GM19438 (cell line): Measurements from ENCODE around the gene LILRA5.
"Not testable (repeated sequence)": the region's sequence is repeated elsewhere in the genome, so short reads cannot be mapped to it uniquely, and the experiment has no call there.

Source experiments
- ATAC-seq: cut with Tn5 transposase; IDR thresholded peaks from one replicate; pipeline ENCODE4 v1.9.1; 2021; ENCODE audit warnings: low read depth; ENCODE audit not compliant: unreplicated experiment

Gene LILRA5

DNA sequence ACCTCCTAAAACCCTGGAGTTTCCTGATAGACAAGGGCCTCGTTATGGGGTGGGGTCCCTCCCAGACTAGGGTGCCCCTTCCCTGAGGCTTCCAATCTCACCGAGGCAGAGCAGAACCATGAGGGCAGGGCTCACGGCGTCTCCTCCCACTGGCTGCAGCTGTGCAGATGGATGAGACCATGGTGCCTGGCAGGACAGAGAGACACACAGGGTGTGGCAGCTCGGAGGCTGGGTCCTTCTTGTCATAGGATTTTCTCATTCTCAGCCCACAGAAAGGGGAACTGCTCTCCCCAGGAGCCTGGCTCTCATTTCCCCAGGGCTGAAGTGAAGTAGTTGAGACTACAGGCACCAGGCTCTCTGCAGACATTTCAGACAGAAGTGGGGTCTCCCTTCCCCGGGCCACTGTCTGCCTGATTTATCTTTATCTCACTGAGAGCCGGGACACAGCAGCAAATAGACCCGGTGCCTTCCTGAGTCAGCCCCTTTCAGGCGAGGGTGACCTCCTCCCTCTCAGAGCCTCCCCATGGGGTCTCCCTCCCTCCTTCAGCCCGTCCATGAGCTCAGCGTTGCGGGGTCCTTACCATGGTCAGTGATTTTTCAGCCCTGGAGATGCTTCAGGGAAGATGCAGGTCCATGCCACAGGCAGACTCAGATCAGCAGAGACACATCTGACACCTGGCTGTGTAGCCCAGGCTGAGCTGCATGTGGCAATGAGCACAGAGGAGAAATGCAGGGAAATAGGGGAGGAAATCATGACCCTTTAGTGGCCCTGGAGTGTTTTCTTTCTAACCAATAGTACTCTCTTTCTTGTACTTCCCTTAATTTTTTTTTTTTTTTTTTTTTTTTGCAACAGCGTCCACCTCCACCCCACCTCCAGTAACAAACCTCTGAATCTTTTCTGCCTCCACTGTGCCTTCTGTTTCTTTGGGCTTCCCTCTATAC is at the start of gene LILRA5:
TSS of gene LILRA5 (minus strand) at position 731 of the 942 bp plus-strand sequence. CDS start at position 584, 147 bp downstream.
- ATAC-seq: no peak

DNA sequence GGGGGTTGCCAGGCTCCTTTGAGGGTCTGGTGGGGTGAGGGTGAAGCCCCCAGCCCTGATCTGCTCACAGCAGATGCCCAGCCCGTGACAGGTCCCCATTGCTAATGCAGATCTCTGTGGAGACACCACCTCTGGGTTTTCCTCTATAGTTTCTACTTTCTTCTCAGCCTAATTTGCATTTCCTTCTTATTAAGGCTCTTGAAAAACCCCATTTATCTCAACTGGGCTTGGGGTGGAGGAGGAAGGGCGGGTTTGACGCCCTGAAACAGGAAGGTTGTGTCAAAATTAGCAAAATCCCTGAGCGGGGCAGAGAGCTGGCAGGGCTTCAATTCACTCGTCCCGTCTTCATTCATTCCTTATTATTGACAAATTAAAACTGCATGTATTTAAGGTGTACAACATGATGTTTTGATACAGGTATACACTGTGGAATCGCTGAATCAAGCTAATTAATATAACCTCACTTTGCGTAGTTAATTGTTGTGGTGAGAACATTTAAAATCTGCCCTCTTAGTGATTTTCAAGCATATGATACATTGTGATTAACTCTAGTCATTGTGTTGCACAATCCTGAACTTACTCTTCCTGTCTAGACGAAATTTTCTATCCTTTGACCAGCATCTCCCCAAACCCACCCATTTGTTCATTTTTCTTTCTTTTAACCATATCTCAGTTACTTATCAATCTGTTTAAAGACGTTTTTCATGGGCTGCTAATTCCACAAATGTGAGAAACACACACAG is 48.9 kb upstream of the LILRA5 start:
- not testable (repeated sequence) for ATAC-seq

DNA sequence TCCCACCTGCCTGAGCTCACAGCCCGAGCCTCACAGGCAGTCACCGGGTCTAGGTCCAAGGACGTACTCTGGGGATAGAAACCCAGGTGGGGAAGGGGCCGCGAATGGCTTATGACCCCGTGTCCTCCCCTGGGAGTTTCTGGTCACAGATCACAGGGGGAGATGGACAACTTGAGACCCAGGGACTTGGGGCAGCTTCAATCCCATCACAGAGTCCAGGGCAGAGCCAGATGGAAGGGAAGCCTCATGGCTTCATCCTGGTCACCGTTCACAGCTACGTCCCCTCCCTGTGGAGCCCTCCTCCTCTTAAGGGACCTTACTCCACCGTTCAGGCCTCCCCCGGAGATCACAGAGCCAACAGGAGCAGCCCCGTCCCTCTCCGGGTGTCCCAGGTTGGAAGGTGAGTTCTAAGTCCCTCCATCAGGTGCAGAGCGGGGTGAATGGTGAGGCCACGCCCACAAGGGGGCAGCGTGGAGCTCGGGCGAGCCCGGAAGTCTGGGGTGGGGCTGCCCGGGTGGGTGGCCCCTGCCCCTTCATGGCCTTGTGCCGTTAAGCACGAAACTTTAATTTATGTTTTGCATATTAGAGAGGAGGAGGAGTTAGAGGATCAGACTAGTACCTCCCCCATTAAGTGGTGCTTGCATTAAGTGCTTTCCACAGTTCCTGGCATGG is 46.3 kb upstream of the LILRA5 start:
- not testable (repeated sequence) for ATAC-seq

DNA sequence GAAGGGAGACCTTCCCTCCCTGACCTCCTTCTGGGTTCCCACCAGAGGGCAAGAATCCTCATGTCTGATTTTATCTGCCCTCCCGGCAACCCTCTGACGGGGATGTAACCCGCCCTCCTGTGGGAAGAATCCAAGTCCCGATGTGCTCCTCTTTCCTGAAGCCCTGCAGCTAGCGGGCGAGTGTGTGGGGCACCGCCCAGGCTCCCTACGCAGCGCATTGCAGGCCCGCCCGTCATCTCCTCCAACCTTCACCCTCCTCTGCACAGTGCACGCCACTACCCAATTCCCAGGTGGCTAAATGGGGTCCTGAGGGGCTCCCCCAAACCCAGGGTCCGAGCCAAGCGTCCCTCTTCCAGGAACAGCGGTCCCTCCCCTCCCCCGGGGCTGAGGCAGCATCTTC is 44.4 kb upstream of the LILRA5 start:
- no peak for ATAC-seq

DNA sequence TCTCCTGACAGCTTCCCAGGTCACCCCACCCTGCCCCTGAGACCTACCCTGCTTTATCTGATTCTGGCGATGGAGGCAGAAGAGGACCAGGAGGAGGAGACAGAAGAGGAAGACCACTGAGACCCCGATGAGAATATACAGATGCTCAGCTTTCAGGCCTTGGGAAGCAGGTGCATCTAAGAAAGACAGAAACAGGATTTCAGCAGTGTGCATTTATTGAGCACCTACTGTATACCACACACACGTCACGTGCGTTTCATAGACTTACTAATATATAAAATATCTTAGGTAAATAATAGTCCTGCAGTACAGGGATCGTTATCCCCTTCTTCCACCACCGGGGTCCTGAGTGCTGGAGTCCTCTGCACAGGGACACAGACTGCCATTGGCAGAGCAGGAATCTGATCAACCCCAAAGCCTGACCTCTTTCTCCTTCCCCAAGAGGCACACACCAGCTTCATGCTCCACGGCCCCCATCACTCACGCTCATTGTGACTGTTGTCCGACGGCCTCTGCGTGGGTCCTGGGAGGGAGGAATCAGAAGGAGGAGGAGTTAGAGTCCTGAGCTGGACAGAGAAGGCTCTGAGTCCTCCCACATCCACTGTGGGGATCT is 43.6 kb upstream of the LILRA5 start:
- ATAC-seq: no peak

DNA sequence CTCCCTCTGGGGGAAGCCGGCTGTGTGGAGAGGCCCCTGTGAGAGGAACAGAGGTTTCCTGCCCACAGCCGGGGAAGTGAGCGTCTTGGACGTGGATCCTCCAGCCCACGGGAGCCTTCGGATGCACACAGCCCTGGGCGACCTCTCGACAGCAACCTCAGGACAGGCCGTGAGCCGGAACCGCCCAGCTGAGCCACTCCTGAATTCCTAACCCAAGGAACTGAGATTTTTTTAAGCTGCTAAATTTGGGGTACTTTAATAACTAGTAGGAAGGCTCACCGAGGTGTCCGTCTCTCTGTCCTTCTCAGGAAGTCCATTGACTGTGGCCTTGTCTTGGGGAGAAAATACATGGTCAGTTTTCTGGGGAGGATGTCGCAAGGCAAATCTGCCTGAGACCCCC is 42.7 kb upstream of the LILRA5 start:
- no peak for ATAC-seq

DNA sequence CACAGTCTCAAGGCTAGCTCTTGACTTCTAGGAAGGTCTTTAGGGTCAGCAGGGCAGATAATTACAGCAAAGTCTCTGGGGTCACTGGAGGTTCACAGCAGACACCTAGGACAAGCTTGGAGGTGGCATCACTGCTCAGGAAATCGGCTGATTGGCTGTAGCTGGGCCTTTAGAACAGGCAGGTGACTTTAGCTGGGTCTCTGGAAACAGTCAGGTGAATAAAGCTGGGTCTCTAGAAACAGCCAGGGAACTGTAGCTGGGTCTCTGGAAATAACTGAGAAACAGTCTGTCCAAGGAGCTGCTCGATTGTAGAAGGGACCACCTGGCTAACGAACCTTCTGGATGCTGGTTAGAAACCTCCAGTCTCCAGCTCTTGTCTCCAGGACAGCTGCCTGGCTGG is 41.8 kb upstream of the LILRA5 start:
- no peak for ATAC-seq

DNA sequence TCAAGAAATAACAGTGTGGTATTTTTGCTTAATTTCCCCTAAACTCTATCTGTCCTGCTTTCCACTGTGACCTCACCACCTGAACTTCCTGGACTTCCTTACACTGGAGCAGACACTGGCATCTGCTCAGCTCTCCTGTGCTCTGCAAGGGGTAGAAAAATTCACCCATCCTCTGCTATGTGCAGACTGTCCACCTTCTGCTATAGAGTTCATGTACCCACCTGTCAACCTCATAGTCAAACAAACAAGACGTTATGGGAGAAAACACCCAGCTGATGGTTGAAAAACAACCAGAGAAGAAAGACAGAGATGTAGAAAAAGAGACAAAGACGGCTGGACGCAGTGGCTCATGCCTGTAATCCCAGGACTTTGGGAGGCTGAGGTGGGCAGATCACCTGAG is 39.6 kb upstream of the LILRA5 start:
- no peak for ATAC-seq

DNA sequence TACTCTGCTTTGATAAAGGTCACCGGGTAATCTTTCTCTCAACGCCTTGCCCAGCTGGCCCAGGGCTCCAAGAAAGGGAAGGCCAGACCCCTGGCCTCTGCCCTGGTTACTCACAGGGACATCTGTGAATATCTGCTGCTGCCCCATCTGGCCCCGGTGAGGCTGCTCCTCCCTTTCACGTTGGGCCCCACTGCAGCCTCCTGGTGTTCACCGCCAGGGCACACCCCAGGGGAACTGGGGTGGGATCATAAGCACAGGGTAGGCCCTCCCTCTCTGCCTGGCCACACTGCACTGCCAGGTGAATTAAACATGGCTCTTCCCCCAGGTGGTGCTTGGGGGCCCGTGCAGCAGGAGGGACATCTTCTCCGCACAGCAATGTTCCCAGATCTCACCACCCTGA is 39.1 kb upstream of the LILRA5 start:
- no peak for ATAC-seq

DNA sequence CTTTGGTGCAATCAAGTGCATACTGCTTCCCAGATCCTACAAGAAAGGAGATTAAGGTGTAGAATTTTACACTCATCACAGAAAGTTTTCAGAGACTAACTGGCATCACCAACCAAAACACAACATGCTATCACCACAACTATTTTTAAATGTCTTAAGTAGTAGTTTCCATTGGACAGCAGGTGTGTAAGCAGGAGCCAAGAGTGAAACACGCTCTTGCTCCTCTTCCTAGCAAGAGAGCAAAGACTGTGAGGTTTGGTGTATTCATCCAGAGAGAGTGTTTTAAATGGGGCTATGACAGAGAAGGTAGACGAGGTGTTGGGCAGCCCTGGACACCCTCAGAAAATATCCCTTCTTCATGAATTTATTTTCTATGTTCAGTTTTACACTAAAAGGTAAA is 38.5 kb upstream of the LILRA5 start:
- ATAC-seq: no peak

DNA sequence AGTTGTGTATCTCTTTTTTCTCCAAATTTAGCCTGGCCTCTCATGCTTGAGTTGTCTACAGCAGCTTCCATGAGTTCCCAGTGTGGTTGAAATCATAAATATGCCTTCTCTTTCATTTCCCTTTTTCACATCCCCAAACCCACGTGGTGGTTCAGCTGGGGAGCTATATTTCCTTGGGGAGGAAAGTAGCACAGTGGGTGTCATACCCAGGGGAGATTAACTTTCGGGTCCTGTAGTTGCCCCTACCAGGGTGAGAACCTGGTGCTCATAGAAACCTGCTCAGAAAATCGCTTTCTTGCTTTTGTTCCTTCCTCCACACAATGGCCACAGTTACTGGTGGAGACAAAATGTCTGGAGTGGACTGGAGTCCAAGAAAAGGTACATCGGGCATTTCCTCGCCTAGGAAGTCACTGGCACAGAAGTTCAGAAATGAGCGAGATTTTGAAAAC is 33.0 kb upstream of the LILRA5 start:
- no peak for ATAC-seq

DNA sequence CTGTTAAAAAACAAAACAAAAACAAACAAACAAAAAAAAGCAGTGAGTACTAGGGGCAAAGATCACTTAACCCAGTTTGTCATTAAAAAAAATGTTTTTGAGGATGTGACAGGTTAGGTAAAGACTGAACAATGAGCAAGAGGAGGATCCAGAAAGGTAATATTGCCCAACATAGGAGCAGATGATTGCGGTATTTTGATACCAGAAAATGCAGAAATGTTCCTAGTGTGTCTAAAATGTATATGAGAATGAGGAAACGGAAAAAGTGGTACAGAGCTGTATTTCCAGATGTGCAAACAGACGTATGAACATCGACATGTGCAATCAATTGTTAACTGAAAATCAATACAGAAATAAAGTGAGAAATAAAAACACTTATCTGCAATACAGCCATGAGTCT is 30.9 kb upstream of the LILRA5 start:
- ATAC-seq: no peak

DNA sequence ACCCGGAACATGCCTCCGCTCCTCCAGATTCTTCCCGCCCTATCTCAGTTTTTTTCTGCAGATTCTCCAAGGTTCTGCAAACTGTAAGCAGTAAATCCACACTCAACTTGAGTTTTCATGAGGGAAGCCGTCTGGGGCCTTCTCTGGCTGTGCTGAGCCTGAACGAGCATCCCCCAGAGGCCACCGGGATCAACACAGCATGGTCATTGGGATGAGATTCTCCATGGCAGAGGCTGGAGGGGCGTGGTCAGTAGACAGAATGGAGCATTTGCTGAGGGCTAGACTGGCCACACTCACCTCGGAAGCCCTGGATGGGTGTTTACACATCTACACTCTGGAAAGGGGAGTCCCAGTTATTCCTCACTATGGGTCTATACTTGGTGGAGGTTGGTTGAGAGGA is 28.3 kb upstream of the LILRA5 start:
- no peak for ATAC-seq

DNA sequence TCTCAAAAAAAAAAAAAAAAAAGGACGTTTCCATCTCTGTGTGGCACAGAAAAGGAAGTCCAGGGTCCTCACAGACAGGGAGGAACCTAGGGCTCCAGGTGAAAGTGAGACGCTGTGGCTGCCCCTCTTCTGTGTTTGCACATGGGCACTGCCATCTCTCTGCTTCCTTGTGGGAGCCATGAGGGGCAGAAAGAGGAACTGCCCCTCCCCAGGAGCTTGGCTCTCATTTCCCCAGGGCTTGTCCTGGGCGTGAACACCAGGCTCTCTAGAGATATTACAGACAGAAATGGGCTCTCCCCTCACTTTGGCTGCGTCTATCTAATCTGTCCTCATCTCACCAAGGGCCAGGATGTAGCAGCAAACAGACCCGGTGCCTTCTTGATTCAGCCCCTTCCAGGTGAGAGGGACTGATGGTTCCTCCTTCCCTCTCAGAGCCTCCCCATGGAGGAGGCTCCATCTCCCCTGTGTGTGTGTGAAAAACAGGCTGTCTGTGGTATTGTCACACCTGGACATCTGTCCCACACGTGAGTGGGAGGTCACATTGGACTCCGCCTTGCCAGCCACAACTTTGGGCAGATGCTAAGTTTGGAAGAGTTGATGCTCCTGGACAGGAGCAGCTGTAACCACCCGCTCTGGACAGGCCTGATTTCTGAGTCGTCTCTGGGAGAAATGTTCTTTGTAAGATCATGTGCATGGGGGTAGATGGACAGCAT is 26.8 kb upstream of the LILRA5 start:
- no peak for ATAC-seq

DNA sequence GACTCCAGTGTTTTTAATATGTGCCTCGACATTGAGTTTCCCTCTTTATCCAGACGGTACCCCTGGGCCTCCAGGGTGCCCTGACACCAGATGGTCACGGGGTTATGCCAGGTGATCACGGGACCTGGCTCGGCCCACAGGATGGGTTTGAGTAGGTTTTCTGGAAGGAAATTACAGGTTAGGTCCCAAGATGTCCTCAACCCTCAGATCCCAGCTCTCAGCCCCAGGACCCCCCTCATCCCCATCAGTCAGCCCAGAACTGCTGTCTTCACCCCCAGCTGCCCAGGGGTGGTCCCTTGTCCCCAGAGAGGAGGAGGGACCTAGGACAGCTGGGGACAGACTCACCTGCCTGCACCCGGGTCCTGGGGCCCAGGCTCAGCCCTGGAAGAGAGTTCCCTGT is 25.6 kb upstream of the LILRA5 start:
- no peak for ATAC-seq

DNA sequence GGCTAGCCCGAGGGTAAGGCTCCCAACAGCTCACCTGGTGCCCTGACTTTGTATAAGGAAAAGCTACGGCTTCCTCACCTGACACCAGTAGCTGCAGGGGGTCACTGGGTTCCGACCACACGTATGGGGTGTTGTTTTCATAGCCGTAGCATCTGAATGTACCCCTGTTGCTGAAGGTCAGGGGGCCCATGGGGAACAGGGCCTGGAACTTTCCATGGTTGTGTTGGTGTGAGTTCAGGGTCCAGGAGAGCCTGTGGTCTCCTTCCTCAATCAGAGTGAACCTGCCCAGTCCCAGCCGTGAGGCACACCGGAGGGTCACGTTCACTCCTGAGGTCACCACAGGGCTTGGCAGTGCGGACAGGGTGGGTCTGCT is 24.9 kb upstream of the LILRA5 start:
- ATAC-seq: no peak

DNA sequence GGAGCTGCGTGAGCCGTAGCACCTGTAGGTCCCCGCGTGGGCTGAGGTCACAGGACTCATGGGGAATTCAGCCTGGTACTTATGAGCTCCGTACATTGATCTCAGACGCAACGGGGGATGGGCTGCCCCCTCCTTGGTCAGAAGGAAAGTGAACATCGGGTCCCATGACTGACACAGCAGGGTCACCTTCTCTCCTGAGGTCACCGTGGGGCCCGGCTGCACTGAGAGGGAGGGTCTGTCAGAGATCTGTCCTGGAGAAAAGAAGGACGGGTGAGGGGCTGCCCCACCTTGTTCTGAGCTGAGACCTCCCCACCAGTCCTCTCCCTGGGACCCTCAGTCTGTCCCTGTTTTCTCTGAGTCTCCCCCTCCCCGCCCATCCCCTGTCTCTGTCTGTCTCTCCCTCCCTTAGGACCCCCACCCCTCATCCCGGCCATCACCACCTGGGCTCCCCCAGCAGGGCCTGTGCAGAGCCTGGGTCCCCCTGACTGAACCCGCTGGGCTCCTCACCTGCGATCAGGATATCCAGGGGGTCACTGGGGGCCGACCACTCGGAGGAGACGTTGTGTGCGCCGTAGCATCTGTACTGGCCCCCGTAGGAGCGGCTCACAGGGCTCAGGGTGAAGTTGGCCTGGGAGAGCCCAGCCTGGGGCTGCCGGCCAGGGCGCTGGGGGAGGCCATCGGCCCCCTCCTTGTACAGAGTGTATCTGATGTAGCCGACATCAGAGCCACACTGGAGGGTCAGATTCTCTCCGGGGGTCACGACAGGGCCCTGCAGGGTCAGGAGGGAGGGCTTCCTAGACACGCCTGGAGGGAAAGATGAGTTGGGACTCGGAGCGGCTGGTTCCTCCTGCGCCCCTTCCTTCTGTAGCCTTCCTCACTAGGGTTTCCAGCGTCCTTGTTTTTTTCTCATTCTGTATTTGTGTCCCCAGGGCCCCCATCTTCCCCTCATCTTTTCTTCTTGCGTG is 24.2 kb upstream of the LILRA5 start:
- ATAC-seq: no peak

DNA sequence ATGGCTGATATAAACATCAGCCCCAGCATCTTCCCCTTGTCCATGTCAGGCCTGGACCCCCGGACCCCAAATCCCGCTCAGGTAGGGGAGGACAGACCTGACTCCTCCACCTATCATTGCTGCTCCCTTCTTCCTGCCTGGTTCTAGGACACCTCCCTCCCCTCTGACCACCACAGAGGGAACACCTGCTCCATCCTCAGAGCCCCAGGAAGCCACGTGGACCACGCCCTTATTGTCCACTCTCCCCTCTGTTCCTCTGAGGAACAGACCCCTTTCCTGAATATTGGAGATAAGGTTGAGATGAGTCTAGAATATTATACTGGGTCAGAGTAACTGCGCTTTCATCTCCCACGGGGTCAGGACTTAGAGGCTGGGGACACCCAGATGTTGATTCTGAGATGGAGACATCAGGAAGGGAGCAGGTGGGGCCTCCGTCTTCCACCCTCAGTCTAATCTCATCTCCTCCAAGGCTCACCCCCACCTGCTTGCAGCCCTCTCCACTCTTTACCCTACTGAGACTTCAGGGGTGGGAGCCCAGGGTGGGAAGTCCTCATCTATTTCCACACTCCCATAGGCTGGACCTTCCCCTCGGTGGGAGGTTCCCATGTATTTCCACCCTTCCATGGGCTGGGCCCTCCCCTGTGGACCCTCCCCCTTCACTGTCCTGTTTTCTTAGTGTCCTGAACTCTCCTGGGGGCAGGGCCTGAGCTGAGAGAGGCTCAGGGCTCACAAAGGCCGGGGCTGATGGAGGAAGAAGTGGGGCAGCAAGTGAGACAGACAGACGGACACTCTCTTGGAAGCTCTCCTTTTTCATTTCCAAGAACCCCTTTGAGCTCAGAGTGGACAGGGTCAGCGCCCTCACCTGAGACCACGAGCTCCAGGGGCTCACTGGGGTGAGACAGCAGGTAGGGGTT is 23.3 kb upstream of the LILRA5 start:
- no peak for ATAC-seq
